Measurements from ENCODE around the gene SSR4.

DNA sequence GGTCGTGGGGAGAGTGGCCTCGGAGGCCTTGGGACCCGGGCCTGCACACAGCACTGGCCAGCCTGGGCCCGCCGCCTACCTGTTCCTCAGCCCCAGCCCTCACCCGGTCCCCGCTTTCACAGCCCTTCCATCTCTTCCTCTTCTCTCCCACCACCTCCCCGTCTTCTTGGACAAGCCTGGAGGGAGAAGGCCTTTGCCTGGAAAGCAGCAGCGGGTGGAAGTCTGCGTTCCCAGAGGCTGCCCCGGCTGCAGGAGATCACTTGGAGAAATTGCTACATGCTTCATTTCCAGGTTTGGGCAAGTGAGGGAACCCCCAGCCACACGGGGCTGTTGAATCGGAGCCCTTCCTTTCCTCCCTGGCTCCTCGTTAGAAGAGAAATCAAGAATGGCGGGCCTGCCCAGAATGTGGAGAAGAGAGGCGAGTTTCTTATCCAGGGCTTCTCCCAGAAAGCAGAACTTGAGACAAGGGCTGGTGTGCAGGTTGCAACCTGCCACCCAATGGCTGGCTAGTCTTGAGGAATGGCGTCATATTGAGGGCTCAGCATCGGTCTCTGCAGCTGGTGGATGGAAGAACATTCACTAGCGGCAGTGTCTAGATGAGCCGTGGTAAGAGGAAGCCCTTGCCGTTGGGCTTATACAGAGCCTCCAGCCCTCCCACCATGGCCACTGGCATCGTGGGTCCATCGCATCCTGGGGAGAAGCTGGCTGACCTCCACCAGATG, 37.1 kb downstream of the SSR4 start:
- TF ChIP-seq, protein P1, sequence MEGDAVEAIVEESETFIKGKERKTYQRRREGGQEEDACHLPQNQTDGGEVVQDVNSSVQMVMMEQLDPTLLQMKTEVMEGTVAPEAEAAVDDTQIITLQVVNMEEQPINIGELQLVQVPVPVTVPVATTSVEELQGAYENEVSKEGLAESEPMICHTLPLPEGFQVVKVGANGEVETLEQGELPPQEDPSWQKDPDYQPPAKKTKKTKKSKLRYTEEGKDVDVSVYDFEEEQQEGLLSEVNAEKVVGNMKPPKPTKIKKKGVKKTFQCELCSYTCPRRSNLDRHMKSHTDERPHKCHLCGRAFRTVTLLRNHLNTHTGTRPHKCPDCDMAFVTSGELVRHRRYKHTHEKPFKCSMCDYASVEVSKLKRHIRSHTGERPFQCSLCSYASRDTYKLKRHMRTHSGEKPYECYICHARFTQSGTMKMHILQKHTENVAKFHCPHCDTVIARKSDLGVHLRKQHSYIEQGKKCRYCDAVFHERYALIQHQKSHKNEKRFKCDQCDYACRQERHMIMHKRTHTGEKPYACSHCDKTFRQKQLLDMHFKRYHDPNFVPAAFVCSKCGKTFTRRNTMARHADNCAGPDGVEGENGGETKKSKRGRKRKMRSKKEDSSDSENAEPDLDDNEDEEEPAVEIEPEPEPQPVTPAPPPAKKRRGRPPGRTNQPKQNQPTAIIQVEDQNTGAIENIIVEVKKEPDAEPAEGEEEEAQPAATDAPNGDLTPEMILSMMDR (IDR thresholded peaks at IDR 0.05; ENCODE audit: low read length), result no peak
- TF ChIP-seq EZH2 (optimal IDR thresholded peaks at IDR 0.05; ENCODE audit: low read depth, low read length), result no peak
